ENCODE results near the gene AKT1S1.

GRCh38 chr19:49852631-49853126 is 24.5 kb downstream of the AKT1S1 start:
- TF ChIP-seq CTCF (IDR thresholded peaks at IDR 0.05) = no peak
- no peak for TF ChIP-seq EZH2 (IDR thresholded peaks at IDR 0.05; ENCODE audit: borderline replicate concordance, insufficient read depth, low read depth, low read length, poor library complexity, severe bottlenecking)
